Stimulated activated naive CD4-positive, alpha-beta T cell (primary cell): ENCODE data around the gene PTPRN2.

Experiments
- DNase-seq, 6 experiments: peaks; one replicate each; lab custom pipeline; 2025; lab: John Stamatoyannopoulos, UW

The PTPRN2 gene

DNA sequence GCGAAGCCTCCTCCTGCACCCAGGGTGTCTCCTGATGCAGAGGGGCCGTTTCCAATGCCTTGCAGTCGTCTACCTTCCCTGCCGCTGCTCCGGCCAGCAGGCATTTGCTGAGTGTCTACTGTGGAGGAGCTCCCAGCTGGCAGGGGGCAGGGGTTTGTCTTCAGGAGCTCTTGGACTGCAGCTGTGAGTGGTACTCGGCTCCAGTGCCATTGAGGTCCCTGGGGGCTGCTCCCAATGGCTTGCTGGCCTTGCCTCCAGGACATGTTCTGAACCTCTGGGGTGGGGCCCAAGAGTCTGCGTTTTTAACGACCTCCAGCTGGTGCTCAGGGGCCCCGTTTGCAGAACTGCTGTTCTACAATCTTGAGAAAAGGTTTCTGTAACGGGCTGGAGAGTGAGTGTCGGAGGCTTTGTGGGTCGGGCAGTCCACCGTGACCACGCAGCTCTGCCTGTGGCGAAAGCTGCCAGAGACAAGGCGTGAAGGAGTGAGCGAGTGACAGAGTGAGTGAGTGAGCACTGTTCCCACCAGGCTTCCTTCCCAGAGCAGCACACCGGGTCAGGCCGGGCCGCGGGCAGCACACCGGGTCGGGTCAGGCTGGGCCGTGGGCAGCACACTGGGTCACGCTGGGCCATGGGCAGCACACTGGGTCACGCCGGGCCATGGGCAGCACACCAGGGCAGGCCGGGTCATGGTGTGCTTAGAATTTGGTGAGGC is 520.2 kb downstream of the PTPRN2 start:
- DNase-seq: no peak

DNA sequence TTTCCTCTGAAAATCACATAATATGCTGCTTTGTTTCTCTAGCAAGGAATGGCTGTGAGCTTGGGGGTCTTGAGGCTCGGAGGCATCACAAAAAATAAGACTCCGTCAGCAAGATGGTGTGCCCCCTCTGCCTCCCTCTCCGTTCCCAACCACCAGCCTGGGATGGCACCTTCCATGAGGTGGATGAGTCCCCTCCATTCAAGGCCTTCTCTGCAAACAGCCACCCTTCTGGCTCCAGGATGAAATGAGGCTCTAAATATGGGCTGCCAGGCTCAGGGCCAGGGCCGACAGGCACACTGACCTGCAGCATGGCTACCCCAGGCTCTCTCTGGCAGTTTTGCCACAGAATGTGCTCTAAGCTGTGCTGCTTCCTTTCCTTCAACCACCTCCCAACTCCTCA is 521.5 kb downstream of the PTPRN2 start:
- no peak for DNase-seq

DNA sequence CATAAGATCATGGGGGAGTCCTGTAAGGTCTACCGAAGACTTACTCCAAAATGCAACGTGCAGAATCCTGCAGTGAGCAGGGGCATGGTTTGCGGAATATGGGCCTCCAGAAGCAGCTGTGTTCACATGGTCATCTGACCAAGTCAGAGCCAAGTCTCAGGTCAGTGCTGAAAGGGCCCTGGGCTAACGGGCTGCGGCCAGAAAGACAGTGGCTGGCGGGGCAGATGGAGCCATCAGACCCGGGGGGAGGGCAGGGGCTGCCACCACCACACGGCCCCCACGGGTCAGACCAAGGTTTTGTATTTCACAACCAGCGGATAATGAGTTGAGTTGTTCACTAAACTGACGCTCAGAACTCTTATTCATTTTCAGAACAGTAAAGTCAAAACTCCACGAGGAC is 522.3 kb downstream of the PTPRN2 start:
- no peak for DNase-seq

DNA sequence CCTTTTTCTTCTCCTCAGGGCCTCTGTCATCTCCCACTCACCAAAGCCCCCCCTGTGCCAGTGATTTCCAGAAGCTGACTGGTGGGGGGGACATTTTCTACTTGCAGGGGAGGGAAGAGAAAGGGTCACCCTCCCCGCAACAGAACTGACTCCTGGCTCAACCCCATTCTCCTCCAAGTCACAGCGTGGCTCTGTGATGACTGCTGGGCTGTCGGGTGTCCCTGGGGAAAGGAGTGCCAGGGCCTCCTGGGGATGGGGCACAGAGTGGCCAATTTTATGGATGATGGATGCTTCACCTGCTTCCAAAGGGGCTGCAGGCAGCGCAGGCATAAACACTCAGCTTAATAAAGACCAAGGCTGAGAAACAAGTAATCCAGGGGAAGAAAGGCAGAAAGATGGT is 523.0 kb downstream of the PTPRN2 start:
- no peak for DNase-seq

DNA sequence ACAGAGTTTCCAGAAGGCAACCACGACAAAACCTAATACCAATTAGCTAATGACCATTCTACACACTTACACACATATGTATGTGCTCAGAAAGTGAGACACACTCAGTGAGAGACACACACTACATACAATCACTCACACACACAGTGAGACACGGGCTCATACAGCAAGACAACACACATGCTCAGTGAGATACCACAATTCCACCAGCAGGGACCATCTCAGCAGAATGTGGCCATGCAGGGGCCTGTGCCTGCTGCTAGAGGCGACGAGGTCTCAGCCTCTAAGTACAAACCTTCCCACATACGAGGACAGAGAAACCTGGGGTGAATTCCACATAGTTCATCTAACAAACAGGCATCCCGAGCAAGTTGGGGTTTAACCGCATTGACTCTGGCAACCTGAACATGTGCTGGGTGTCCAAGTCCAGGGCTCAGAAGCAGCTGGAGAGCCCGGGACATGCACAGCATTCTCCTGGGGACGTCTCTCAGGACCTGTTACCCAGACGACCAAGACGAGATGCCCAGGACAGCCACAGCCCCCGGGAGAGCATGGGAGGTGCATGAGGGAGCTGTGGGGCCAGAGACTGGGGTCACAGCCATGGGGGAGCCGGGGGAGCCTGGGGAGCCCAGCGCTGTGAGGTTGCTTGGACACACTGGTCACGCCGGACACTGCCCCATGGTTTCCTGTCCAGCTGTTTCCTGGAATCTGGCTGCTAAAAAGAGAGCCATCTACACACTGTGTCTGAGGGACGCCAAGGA is 523.6 kb downstream of the PTPRN2 start:
- DNase-seq: no peak

DNA sequence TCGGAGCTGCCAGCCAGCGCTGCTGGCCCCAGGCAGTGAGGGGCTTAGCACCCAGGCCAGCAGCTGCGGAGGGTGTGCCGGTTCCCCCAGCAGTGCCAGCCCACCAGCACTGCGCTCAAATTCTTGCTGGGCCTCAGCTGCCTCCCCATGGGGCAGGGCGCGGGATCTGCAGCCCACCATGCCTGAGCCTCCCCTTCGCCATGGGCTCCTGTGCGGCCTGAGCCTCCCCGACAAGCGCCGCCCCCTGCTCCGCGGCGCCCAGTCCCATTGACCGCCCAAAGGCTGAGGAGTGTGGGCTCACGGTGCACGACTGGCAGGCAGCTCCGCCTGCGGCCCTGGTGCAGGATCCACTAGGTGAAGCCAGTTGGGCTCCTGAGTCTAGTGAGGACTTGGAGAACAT is 525.0 kb downstream of the PTPRN2 start:
- DNase-seq: no peak

DNA sequence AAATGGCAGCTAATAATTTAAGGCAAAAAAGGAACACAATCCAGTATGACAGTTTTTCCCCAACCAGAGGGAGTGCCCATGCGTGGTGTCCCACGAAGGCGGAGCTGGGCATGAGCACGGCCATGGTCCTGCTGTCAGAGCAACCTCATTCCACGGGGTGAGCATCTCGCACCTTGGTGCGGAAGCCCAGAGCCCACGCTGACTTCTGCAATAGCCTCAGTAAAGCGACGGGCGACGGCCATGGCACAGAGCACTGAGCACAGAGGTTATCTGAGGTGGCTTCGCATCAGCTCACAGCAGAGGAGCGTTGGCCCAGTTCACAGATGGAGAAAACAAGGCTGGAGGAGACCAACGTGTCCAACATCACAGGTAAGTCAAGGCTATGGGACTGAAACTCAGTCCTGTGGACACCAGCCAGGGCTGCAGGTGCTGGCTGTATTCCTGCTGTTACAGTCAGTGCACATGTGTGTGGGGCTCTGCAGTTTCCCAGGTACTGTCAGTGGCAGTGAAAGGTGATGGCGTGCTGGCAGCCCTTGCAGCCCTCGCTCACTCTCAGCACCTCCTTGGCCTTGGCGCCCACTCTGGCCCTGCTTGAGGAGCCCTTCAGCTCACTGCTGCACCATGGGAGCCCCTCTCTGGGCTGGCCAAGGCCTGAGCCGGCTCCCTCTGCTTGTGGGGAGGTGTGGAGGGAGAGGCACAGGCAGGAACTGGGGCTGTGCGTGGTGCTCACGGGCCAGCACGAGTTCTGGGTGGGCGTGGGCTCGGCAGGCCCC is 525.6 kb downstream of the PTPRN2 start:
- no peak for DNase-seq

DNA sequence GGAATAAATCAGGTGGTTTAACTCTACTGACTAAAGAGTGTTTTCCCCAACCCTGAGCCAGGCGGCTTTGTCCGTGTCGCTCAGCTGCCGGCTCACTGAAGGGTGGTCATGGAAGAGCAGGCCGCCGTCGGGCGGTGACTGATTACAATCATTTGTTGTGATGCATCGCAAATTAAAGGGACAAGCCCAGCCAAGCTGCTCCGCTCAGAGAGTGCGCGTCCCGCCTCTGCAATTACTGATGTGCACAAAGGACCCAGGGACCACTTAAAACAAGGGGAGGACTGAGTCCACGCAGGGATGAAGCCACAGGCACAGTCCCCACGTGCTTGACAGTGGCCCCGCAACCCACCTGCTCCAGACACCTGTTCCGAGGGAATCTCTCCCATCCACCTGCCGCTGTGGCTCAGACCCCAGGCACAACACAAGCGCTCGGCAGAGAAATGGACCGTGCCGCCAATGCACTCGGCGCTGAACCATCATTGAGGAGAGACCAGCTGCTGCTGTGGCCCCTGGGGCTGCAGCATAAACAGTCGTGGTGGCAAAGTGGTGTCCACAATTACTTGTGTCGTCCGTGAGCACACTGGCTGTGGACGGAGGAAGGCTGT is 526.5 kb downstream of the PTPRN2 start:
- no peak for DNase-seq

DNA sequence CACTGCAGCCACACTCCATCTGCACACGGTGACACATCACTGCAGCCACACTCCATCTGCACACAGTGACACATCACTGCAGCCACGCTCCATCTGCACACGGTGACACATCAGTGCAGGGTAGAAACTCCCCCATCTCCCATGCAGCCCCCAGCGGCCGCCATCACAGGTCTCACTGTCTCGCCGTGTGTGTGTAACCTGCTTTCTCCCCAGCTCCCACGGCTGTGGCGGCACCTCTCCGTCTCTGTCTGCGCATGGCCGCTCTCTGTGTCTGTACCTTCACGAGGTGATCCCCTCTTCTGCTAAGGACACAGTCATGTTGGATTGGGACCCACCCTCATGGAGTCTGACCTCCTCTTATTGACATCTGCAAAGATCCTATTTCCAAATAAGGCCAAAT is 527.4 kb downstream of the PTPRN2 start:
- no peak for DNase-seq

DNA sequence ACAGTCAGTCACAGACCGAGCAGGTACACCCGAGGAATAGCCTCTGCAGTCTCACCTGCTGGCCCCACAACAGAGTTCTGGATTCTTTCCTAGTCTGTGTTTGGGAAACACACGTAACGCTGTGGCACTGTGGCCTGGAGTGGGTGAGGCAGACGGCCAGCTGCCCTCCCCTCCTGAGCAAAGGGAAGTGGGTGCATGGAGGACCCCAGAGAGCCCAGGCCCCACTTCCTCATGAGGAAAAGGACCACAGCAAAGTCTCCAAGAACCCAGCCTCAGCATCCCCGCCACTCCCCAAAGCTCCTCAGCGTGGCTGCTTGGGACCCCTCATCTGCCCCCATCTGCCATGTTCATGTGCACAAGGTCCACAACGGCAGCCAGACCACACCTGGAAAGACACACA is 530.2 kb downstream of the PTPRN2 start:
- no peak for DNase-seq

DNA sequence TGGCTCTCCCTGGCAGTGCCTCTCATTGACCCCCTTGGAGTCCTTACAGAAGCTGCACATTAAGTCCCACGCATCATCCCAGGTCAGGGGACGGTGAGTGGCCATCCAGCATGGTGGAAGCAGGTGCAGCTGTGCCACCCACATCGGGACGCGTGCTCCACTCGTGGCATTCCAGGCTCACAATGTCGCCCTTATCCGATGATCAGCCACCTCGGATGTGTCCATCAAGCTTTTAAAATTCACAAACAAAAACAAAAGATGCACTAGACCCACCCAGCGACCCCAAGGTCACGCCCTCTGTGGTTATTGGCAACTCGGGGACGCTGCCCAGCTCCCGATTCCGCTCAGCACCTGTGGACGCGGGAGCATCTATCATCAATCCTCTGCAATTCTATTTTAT is 530.9 kb downstream of the PTPRN2 start:
- DNase-seq: no peak

DNA sequence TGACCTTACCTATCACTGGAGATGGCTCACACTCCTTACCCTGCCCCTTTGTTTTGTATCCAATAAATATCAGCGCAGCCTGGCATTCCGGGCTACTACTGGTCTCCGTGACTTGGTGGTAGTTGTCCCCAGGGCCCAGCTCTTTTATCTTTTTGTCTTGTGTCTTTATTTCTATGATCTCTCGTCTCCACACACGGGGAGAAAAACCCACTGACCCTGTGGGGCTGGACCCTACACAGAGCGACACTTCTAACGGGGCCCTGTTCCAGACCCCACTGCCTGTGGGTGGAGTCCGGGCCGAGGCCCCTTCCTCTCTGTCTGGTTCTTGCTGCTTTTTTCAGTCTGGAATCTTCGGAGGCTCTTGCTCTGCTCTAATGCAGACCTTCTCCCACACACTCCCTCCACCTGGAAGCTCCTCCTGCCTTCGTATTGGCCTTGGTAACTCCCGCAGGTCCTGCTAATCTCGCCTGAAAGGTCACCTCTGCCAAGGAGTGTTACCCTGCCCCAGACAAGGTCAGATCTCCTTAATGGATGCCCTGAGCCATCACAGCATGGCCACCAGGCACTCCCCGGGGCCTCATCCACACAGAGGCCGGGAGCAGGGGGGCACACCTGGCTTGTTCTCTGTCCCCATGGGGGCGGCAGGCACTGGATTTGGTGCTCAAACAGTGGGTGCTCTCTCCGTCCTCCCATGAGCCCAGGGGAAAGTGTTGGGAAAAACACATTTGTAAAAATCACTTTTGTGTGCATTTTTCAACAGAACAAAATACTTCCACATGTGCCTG is 531.7 kb downstream of the PTPRN2 start:
- DNase-seq: no peak

DNA sequence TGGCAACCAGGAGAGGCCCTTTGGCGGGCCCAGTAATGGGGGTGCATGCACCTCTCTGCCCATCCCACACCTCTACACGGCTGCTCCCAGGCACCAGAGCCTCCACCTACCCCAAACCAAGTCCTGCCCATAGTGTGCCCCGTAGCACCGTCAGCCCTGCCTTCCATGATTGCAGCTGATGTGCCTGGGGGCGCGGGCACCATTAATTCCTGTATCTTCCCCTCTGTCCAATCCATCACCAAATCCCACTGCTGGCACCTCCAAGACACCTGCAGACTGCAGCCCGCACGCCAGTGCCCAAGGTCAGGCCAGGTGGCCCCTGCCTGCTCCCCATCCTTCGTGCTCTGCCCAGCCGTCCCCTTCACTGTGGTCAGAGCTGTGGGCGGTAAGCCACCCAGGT is 533.0 kb downstream of the PTPRN2 start:
- no peak for DNase-seq

DNA sequence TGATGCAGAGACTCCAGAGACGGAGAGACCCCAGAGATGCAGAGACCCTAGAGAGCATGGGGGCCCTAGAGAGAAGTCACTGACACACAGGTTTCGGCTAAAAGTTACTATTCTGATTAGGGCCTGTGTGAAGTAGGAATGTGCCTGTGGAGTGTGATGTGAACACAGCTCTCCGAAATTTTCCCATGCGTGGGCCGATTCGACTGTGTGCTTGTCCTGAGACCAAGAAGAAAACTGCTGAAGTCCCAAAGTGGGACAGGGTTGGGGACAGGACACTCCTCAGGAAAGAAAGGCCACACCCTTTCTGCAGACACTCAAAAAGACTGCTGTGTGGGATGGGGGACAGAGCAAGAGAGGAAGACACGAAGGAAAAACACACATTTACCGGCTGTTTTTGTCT is 533.5 kb downstream of the PTPRN2 start:
- DNase-seq: no peak

DNA sequence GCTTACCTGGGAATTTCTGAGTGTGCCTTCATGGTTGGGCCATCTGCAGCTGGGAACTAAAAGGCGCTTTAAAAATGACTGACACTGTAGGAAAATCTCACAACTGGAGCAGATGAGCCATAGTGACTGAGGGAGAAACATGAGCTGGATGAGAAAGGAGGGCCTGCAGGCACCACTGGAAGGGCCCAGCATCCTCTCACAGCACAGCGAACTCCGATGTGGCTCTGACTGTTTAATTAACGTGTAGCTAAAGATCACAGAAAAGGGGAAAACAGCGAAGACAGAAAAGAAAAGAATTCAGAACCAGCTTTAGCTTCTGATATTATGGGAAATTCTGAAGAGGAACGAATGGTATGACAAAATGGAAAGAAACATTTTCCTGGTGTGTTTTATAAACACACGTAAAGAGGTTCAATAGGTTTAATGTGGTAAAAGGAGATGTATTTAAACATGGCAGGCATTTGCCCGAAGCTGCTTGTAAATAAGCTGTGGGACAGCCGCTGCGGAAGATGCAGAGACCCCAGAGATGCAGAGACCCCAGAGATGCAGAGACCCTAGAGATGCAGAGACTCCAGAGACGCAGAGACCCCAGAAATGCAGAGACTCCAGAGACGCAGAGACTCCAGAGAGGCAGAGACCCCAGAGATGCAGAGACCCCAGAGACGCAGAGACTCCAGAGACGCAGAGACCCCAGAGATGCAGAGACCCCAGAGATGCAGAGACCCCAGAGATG is 534.3 kb downstream of the PTPRN2 start:
- no peak for DNase-seq

DNA sequence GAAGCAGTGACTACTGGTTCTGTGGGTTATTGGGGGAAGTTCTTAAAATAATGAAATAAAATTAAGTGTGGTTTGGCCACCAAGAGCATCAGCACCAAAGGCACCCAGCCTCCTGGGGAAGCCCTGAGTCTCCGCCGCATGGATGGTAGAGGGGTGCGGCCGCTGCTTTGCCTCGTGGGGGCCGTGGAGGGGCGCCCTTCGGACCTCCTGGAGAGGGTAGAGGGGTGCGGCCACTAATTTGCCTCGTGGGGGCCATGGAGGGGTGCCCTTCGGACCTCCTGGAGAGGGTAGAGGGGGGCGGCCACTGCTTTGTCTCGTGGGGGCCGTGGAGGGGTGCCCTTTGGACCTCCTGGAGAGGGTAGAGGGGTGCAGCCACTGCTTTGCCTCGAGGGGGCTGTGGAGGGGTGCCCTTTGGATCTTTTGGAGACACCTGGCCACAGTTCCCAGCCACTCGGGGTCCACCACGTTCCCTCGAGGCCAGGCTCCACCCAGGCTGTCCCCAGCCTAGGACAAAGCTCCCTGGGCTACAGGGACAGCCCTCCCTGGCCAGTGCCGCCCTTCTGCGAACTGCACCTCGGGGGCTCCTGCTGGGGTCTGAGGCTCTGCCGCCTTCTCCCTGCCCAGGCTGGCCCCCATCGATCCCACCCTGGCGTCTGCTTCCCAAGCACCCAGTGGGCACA is 535.1 kb downstream of the PTPRN2 start:
- no peak for DNase-seq

DNA sequence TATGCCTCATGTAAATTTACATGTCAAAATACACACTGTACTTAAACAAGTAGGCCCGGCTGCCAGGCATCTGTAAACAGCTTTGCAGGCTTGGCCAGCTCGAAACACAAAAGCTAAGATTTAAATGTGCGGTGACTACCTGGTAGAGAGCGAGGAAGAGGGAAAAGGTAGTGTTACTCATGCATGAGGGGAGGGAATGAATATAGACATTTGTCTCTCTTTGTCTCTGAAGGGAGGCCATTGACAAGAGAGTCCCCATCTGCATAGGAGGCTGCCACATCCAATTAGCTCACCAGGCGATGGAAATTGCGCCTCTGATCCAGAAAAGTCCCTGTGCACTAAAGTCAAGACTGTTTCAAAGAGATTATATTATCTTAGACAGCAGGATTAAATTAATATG is 535.8 kb downstream of the PTPRN2 start:
- no peak for DNase-seq

DNA sequence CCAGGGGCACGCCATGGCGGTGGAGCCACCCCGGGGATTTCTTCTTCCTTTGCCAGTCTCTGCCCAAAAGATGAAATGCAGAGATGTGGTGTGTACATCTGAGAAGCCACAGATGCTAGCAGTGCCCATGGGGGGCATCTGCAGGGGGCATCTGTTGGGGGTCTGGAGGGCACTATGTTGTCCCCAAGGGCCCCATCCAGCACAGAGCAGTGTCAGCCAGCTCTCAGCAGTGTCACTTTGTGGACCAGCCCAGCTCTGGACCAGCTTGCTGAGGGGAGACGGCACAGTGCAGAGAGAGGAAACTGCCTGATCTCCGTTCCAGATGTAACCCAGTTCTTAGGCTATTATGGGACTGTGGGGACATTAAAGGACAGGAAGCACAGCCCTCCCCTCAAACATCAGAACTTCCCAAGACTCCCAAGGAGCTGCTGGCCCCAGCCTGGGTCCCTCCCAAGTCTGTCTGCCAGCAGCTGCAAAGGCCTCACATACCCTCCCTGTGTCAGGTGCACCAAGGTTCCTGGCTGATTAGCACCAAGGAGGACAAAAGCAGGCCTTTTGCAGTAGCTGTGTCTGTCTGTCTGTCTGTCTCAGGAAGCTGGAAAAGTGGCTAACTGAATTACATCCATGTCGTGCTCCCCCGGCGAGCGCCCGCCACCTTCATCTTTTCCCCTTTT is 536.5 kb downstream of the PTPRN2 start:
- no peak for DNase-seq

DNA sequence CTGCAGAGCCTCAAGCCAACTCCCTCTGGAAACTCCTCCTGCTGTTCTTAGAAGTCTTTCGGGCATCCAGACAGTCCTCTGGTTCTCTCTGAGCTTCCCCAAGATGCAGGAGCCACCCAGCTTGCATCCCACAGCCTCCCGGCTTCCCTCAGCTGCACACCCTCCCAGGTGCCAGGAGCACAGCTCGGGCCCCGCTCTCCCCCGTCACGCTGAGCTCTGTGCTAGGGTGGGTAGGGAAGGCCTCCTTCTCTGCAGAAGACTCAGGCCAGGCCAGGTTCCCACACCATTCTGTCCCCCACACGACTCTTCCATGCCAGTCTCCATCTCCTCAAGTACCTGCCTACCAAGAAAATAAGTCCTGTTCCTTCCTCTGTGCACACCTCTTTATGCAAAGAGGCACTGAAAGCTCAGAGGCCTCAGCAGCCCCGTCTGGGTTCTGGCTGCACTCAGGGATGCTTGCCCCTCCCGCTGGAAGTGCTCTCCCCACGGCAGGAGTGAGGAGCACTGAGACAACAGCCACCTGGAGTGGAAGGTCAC is 537.1 kb downstream of the PTPRN2 start:
- no peak for DNase-seq

DNA sequence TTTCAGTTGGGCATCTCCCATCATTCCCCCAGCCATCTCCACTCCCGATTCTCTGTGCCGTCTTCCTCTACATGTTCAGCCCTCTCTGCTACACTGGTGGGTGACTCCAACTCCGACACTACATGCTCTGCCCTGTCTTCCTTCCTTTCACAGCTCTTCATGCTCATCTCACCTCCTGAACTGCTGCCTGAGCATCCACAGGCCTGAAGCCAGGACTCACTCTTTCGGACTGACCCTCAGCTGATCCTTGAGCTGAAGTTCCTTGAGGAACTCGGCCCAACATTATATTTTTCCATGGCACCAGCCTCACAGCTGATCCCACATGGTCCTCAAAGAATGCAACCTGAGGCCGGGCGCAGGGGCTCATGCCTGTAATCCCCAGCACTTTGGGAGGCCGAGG is 538.4 kb downstream of the PTPRN2 start:
- no peak for DNase-seq
